Epithelial cell of prostate (primary cell): ENCODE results near the gene C3orf49.

Experiments
- DNase-seq: peaks from one replicate; pipeline ENCODE4 v3.0.0-alpha.2; 2011; ENCODE audit warnings: low read depth, low spot score
- H3K27ac ChIP-seq: fragments of 450-650 bp; 2 replicates; pipeline ENCODE4 v1.5.1; 2017; ENCODE audit warnings: mild to moderate bottlenecking

Gene C3orf49, protein sequence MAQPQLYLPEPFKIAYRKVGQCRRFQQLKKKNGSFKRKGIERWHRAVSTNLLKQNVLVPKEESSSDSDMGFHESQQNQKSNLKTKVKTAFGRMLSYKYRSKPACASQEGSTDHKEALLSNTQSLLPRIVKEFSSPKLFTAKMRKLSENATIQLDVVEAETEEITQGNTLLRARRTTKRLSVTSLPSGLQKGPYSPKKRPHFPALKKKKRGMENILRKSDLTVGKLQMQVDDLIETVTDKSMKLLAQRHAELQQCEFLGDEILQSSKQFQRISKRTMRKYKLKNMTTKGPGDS

DNA sequence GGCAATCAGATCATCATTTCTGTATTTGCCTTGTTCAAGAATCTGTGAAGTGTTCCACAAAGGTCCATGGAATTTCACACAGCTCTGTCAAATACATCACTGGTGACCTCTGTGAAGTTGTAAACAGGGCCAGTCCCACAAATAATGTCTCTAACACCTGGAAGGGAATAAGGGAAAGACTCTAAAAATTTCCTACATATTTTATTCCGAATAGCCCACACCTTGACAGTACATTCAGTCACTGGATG lies at the start of gene C3orf49:
Gene C3orf49, plus strand, starts transcription at position 149 of the 248 bp plus-strand sequence. CDS start 173 bp downstream, outside the sequence.
- no peak for DNase-seq
- no peak within 1 kb of the TSS for H3K27ac ChIP-seq

DNA sequence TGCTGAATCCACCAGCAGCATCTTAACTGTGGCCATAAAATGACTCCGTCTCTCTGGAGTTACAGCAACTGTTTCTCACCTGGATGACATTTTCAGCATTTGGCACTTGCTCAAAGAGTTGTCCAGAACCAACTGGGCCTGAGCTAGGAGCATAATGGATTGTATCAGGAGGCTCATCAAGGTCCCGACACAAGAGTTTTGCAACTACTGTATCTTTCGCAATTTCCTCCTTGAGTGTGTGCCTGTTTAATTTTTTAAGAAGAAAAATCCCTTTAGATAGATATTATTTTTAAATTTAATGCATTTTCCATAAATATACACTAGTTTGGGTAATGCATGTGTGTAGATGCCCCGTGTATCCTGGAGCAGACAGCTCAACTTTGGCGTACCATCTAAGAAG lies 44.3 kb upstream of the C3orf49 start:
- no peak for DNase-seq
- no peak overlapping the region for H3K27ac ChIP-seq

DNA sequence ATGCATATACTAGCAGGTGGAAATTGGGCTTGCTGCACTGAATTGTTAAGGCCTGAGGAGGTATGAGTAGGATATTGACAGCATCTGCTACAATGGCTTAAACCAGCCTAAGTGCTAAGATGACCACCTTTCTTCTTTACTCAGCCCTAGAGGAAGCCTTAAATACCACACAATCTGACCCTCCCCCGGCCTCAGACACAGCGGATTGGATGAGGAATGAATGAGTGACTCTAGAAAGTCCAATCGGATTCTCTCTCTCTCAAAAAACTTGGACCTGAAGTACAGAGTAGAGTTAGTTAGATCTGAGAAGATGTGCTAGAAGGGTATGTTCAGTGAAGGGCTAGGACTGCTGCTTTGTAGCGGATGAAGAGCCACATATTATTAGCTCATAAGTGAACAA lies 39.9 kb upstream of the C3orf49 start:
- DNase-seq = no peak
- H3K27ac ChIP-seq = no peak overlapping the region

DNA sequence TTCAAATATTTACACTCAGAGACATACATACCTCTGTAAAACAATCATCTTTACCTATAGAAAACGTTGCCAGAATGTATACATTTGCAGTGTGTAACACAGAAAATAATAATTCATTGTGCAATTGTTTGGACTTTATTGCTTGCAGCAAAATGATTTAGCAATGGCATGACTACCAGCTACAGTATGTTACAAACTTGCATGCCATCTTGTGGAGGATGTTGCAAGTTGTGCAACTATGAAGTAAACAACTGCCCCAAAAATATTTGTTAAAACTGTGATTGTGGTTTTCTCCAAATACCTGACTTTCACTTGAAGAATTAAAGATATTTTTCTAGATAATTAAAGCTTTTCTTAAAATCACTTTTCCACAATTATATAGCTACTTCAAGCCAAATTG lies 27.1 kb upstream of the C3orf49 start:
- DNase-seq = peak; percentile 10

DNA sequence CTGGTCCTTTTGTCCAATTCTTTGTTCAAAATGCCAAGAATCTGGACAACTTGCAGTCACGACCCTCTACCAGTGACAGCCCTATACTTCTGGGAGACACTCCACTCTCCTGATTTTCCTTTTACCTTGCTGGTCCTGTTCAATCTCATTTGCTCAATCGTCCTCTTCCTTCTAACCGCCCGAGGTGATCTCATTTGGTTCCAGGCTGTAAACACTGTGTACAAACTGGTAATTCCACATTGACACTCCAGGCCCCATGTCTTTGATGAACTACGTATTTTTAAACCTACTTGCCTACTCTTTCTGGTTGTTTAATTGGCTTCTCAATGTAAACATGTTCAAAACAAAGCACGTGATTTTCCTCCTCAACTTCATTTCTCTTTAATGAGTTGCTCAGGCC lies 23.7 kb upstream of the C3orf49 start:
- no peak for DNase-seq
- no peak overlapping the region for H3K27ac ChIP-seq

More for the DNA sequence above, 27.1 kb upstream of the C3orf49 start:
- H3K27ac ChIP-seq = no peak overlapping the region

DNA sequence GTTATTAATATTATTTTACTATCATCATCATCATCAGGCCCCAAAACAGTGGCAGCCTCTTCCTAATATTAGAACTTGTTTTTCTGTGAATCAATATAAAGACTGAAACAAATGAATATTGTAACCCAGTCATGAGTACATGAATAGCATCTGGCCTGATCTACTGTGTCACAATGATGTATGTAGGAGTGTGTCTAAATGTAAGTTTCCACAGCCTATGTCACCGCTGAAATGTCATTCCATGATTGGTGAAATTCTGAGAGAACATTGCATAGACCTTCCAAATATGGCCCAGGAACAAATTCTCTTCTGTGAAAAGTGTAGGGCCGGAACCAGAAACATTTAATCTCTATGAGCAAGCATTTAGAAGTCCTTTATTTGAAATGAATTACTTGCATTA lies 20.6 kb upstream of the C3orf49 start:
- no peak overlapping the region for H3K27ac ChIP-seq
- DNase-seq = no peak

DNA sequence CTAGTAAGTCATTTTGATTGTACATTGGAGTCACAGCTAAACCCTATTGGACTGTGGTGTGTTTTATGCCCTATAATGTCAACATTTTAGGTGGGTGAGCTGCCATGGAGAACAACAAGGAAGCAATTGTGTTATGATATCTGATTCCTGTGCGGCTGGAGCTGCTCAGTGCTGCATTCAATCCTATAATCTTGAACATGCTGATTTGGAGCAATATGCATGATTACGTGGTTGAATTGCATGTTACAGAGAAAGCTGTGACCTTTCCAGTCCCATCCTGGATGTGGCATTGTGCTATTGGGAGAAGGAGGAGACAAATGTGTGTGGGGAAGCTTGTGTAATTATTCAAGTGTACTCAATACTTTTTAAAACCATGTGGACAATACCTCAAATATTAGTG lies 20.1 kb upstream of the C3orf49 start:
- DNase-seq = no peak
- no peak overlapping the region for H3K27ac ChIP-seq

DNA sequence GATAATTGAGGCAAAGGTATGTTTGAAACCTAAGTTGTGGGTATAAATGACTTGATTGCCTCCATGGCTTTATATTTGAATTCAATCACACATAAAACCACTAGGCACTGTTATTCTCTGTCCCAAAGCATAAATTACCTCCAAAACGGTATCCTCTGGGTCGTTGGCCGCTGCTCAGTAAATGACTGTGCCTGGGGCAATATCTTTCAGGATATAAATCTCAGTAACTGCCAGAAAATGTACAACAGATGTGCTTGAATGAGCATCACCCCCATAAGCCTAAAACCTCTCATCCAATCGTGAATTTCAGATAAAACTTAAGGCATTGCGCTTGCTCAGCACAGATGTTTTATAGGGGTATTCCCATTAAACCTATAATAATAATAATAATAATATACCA lies 19.0 kb upstream of the C3orf49 start:
- H3K27ac ChIP-seq = no peak overlapping the region
- DNase-seq = no peak

DNA sequence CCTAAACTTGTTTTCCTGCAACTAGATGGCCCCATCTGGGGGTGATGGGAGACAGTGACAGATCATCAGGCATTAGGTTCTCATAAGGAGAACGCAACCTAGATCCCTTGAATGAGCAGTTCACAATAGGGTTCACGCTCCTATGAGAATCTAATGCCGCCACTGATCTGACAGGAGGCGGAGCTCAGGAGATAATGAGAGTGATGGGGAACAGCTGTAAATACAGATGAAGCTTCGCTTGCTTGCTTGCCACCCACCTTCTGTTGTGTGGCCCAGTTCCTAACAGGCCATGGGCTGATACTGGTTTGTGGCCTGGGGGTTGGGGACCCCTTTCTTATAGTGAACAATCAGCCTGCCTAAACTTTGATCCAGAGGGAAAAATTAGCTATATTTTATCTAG lies 15.2 kb upstream of the C3orf49 start:
- no peak overlapping the region for H3K27ac ChIP-seq
- no peak for DNase-seq

DNA sequence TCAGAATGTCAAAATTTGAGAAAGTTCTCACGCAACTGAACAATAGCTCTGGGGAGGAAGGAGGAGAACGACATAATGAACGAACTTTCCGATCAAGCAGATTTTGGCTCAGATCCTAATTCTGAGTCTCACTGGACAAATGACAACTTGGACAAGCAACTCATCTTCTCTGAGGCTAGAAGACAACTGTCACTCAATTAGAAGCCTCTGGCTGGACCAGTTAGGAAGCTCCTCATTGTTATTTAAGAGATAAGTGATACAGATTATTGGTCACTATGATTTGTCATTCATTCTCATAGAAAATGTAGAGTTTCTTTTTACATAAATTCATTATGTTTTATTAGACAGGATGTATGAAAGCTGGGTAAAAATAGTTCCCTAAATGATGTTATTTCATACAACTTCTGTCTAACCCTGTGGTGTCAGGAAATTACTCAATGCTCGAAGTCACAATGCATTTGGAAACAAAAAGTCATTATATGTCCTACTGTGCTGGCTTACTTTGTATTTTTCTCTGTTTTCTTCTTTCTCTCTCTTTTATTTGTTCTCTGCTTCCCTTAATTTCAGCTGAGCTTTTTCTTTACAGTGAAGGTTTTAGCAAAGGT lies 11.0 kb upstream of the C3orf49 start:
- DNase-seq = no peak
- no peak overlapping the region for H3K27ac ChIP-seq

DNA sequence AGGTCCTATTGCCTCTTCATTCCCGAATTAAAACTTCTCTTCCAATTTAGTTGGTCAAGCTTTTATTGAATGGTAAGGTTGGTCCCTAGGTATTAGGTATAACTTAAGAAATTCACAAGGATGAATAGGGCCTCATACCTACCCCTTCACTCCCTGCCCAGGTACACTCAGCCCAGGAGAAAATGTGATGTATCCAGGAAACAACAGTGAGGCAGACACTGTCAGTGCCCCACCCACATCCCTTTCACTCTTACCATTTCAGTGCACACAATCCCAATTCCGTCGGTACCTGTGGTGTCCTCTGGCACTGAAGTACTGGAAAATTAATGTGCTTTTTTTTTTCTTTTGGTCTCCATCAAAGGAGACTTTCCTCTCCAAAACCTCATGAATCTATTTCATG lies 10.5 kb upstream of the C3orf49 start:
- no peak overlapping the region for H3K27ac ChIP-seq
- no peak for DNase-seq

DNA sequence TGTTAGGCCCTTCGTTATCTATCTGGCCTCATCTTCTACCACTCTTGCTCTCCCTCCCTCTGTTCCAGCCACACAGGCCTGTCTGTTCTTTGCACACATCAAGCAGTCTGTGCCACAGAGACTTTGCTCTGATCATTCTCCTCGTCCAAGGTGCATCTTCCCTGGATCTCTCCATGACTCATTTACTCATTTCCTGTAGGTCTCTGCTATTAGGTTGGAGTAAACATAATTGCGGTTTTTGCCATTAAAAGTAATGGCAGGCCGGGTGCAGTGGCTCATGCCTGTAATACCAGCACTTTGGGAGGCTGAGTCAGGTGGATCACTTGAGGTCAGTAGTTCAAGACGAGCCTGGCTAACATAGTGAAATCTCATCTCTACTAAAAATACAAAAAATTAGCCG lies 9.5 kb upstream of the C3orf49 start:
- DNase-seq = peak; percentile 14
- no peak overlapping the region for H3K27ac ChIP-seq

DNA sequence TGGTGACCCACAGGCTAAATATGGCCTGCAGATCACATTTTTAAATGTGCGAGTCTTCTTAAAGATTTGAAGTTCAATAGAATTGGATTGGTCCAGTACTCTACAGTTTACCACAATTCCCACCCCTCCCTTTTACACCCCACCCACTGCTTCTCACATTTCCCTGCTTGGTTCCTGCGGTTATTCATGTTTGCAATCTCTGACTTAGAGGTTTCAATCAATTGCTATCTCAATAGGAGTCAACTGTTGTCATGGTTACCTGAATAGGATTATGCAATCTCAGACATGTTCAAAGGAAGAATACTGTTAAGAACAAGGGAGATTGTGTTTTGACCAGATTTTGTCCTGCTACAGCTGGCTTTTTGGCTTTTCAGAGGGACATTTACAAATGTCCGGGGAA lies 4.9 kb upstream of the C3orf49 start:
- H3K27ac ChIP-seq = no peak overlapping the region
- no peak for DNase-seq

DNA sequence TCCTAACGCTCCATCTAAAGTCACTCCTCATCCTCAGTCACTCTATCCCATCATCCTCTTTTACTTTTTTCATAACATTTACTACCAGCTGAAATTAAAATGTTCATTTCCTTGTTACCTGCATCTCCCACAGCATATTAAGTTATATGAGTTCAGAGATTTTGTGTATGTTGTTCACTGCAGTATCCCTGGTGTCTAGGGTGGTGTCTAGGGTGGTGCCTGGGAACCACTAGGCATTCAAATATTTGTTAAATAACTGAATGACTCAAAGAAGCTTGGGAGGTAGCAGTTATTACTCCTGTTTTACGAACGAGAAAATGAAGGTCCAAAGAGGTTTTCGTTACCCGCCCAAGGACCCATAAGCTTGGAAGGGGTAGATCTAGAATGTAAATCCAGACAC lies 1.9 kb upstream of the C3orf49 start:
- DNase-seq = no peak
- no peak overlapping the region for H3K27ac ChIP-seq

DNA sequence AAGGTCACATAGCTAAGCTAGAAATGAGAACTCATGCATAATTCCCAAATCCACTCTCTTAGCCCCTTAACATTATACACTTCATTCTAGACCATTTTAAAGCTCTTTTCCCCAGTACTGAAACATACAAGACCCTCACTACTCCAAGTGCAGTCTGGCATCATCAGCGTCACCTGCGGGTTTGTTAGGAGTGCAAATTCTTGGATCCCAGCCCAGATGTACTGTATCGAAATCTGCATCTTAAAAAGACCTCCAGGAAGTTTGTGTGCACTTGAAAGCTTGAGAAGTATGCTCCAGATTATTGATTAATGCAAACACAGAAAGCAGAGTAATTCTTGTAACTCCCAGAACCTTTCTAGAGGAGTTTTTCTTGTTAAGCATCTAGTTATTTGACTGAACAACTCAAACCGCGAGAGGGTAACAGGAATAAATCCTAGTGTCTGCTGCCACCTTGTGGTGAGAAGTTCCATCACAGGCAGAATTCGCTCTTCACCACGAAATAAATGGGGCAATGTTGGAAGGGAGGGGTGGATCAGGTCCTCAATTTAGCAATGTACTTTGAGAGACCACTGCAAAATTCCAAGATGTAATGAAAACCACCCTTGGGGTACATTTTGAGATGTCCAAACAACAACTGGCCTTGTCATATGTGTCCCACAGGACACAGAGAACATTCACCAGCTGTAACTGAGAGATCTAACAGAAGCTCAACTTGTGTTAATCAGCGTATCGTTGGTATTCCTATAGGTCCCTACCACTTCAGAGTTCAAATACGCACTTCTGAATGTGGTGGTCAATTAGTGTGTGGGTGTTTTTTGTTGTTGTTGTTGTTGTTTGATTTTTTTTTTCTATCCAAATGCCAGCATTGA lies 583 bp upstream of the C3orf49 start:
- no peak overlapping the region for H3K27ac ChIP-seq
- peak; percentile 6 for DNase-seq

DNA sequence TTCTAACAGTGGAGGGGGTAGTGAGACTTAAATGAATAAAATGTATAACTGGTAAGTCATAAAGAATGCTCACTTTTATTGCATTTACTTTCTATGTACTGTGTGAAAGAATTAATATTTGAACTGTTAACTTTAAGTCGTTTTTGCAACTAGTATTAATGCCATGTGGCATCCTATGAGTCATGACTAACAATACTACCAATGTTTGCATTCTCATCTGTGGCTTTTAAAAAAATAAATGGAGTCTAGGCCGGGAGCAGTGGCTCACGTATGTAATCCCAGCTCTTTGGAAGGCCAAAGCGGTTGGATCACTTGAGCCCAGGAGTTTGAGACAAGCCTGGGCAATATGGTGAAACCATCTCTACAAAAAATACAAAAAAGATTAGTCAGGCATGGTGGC lies 5.2 kb downstream of the C3orf49 start:
- peak overlapping the region; percentile 75 for H3K27ac ChIP-seq
- DNase-seq = peak; percentile 93

DNA sequence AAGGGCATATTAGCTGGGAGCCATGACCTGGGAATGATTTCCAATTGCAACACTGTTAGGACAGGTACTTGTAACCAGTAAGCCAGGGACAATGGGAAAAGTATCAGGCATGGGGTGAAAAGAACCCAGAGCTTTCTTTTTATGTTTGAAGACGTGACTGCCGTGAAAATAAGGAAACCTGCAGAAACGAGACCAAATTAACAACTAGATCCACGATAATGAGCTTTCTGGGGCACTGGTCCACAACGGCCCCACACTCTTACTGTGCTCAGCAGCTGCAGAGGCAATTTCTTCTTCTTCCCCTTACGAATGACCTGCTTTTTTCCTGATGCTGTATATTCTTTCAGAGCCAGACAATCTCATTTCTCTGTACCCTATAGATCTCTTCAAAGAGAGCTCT lies 11.4 kb downstream of the C3orf49 start:
- DNase-seq = no peak
- no peak overlapping the region for H3K27ac ChIP-seq

DNA sequence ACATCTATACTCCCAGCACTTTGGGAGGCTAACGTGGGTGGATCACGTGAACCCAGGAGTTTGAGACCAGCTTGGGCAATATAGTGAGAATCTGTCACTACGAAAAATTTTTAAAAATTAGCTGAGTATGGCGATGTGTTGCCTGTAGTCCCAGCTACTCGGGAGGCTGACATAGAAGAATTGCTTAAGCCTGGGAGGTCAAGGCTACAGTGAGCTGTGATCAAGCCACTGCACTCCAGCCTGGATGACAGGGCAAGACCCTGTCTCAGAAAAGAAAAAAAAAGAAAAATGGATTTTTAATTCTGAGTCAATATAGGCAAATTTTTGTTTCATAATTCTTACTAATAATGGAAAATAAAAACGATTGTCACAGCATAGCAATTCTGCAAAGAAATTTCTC lies 13.3 kb downstream of the C3orf49 start:
- no peak overlapping the region for H3K27ac ChIP-seq
- DNase-seq = no peak

DNA sequence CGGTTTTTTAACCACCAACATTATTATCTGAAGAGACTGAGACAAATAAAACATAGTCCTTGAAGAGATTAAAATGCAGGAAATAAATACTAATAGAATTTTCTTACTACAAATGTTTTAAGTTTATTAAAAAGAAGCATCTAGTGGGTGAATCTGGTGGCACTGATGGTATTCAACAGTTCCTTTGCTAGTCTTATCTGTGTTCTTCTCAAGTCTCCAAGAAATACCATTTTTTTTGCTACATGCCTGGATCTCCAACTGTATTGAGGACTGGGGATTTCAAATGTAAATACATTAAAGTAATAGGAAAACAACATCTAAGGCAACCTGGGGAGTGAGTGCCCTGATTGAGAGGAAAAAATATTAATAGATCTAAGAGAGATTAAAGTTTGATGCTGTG lies 22.6 kb downstream of the C3orf49 start:
- H3K27ac ChIP-seq = no peak overlapping the region
- no peak for DNase-seq

DNA sequence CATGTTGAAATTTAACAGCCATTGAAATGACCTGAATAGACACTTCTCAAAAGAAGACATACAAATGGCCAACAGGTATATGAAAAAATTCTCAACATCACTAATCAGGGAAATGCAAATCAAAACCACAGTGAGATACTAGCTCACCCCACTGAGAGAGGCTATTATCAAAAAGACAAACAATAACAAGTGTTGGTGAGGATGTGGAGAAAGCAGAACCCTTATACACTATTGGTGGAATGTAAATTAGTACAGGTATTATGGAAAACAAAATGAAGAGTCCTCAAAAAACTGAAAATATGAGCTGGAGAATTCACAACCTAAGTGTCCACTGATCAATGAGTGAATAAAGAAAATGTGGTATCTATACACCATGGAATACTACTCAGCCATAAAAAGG lies 23.0 kb downstream of the C3orf49 start:
- no peak overlapping the region for H3K27ac ChIP-seq
- no peak for DNase-seq

DNA sequence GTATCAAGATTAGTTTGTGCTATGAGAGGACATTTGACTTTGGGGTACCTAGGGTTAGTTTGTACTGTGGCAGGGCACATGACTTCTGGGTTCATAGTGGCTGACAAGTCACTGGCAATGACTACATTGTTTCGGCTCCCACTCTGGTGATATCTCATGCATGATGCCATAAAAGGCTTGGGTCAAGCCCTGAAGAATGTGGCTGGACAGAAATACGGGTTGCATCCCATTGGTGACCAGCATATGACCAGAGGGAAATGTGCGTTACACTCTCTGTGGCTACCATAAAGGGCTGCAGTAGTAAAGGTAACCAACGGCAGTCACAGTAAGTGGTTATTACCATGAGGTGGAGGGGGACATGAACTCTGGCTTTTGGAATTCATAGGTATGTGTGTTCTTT lies 26.1 kb downstream of the C3orf49 start:
- no peak overlapping the region for H3K27ac ChIP-seq
- no peak for DNase-seq
